Stimulated activated naive B cell treated with anti-CD40 and anti-IgM and Interleukin-4, amounts not matched to agents 10 μg/mL and 1 μg/mL and 100 μg/mL, for 72 hours (primary cell): ENCODE results near the gene MYO1D.
"Not testable (repeated sequence)": the region's sequence is repeated elsewhere in the genome, so short reads cannot be mapped to it uniquely, and the experiment has no call there.

Experiments used
- ATAC-seq, 2 donors: fragments of 150-1000 bp; cut with Tn5 transposase; replicated peaks; 2 replicates each; pipeline ENCODE4 v1.10.0; 2021; ENCODE audit warnings: moderate library complexity in 1 of 2
- DNase-seq: peaks from one replicate; pipeline ENCODE4 v3.0.0; 2021
- H3K27ac Mint-ChIP-seq: one replicate; pipeline ENCODE4 v1.8.0; 2022; ENCODE audit warnings: mild to moderate bottlenecking, mixed read lengths
- H3K27me3 Mint-ChIP-seq, 2 donors: one replicate each; pipeline ENCODE4 v1.8.0; 2022; ENCODE audit warnings: mixed read lengths in 2 of 2
- H3K36me3 Mint-ChIP-seq, 2 donors: one replicate each; pipeline ENCODE4 v1.8.0; 2022; ENCODE audit warnings: mixed read lengths in 2 of 2, mild to moderate bottlenecking in 1 of 2
- H3K4me1 Mint-ChIP-seq, 2 donors: one replicate each; pipeline ENCODE4 v1.8.0; 2022; ENCODE audit warnings: mixed read lengths in 2 of 2, mild to moderate bottlenecking in 1 of 2
- H3K4me3 Mint-ChIP-seq, 2 donors: one replicate each; pipeline ENCODE4 v1.8.0; 2022; ENCODE audit warnings: mild to moderate bottlenecking in 2 of 2, mixed read lengths in 2 of 2, moderate library complexity in 1 of 2
- H3K9me3 Mint-ChIP-seq, 2 donors: one replicate each; pipeline ENCODE4 v1.8.0; 2022; ENCODE audit warnings: mixed read lengths in 2 of 2, mild to moderate bottlenecking in 1 of 2

MYO1D gene

DNA sequence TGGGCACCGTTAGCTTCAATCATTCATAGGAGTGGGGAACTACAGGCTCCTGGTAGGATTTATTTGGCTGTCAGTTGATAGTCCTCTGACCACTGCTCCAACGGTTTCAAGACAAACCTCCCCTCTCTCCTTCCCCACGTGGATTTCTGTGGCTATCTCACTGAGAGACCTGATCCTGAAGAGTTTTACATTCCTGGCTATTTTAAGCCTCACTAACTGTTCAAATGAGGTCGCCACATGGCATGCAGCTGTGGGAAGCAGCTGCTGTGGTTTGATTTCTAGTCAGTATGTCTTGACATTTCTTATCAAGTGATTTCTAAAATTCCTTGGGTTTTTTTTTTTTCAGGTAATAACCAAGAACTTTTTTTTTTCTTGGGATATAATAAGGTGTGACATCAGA is 351.8 kb downstream of the MYO1D start:
- no peak for ATAC-seq
- peak overlapping the region; percentile 95 for H3K27ac Mint-ChIP-seq

DNA sequence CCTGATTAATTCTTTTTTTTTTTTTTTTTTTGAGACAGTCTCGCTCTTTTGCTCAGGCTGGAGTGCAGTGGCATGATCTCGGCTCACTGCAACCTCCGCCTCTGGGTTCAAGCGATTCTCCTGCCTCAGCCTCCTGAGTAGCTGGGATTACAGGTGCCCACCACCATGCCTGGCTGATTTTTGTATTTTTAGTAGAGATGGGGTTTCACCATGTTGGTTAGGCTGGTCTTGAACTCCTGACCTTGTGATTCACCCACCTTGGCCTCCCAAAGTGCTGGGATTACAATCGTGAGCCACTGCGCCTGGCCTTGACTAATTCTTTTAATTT is 352.4 kb downstream of the MYO1D start:
- not testable (repeated sequence) for DNase-seq, ATAC-seq, H3K9me3 Mint-ChIP-seq
- Mint-ChIP-seq H3K4me3 (peak overlapping the region in 1 of 2 donors; percentile 67), H3K4me1 (peaks cover 48 to 88% of the 10 kb centered on the region in 2 donors), H3K36me3 (peaks cover 2 to 16% of the 10 kb centered on the region in 2 donors), H3K27me3 (peaks cover 0 to 11% of the 10 kb centered on the region in 2 donors), H3K27ac (peak overlapping the region; percentile 95)

More for the DNA sequence above, 351.8 kb downstream of the MYO1D start:
- DNase-seq: no peak
- H3K4me3 Mint-ChIP-seq: no peak overlapping the region
- peaks cover 2 to 16% of the 10 kb centered on the region in 2 donors for H3K36me3 Mint-ChIP-seq
- no peaks in the 10 kb centered on the region for H3K9me3 Mint-ChIP-seq
- H3K4me1 Mint-ChIP-seq: peaks cover 44 to 82% of the 10 kb centered on the region in 2 donors
- peaks cover 0 to 8% of the 10 kb centered on the region in 2 donors for H3K27me3 Mint-ChIP-seq

DNA sequence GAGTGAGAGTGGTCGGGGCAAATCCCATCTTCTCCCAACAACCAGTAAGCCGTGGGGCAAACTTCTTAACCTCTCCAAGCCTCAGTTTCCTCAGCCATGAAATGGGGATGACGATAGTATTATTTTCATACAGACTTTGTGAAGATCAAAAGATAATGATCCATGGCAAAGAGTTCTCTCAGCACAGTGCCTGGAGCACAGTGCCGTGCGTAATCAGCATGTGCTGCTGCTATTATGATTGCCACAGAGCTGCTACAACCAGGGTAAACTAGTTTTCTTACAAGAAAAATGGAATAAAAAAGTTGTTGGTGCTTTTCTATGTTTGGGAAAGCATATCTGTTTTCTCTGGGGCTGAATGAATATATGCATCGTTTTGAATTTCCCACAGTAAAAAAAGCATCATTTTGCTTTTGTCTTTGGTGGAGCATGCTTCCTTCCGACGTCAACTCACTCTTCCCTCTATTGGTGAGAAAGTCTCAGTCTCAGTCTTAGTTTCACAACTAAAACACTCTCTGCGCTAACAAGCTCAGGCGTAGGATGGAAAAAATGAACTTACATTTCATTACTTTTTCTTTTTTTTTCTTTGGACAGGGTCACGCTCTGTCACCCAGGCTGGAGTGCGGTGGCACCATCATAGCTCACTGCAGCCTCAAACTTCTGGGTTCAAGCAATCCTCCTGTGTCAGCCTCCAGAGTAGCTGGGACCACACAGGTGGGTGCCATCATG is 352.9 kb downstream of the MYO1D start:
- Mint-ChIP-seq H3K4me3 (peak overlapping the region; percentile 44 to 67), H3K9me3 (no peaks in the 10 kb centered on the region), H3K27me3 (peaks cover 0 to 13% of the 10 kb centered on the region in 2 donors), H3K36me3 (peaks cover 2 to 16% of the 10 kb centered on the region in 2 donors), H3K27ac (peak overlapping the region; percentile 95), H3K4me1 (peaks cover 48 to 93% of the 10 kb centered on the region in 2 donors)
- DNase-seq (peak; percentile 48), ATAC-seq (peak; percentile 70 to 78)

DNA sequence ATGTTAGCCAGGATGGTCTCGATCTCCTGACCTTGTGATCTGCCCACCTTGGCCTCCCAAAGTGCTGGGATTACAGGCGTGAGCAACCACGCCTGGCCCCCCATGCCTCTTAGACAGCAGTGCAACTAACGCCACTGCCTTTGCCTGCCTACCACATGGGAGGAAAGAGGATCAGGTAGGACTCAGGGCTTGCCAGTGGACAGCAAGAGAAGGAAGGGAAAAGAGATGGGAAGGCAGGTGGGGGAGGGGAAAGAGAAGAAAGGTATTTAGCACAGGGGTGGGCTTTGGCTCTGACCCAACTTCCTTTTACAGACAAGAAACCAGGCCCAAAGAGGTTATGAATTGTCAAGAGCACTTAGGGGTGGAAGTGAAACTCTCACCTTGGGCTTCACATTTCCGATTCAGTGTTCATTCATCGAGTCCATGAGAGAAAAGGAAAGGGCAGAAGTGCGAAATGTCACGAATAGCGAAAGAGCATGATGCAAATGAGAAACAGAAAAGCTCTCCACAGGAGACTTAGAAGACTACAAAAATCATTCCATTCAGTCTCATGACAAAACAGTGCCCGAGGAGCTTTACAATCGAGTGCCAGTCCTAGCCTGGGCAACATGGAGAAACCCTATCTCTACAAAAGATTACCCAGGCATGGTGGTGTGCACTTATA is 353.8 kb downstream of the MYO1D start:
- Mint-ChIP-seq H3K4me3 (peak overlapping the region; percentile 46 to 67), H3K27ac (peak overlapping the region; percentile 95), H3K36me3 (peaks cover 2 to 12% of the 10 kb centered on the region in 2 donors), H3K27me3 (peaks cover 0 to 16% of the 10 kb centered on the region in 2 donors), H3K4me1 (peaks cover 46 to 93% of the 10 kb centered on the region in 2 donors), H3K9me3 (no peaks in the 10 kb centered on the region)
- ATAC-seq (peak; percentile 72 to 75), DNase-seq (peak; percentile 76)

DNA sequence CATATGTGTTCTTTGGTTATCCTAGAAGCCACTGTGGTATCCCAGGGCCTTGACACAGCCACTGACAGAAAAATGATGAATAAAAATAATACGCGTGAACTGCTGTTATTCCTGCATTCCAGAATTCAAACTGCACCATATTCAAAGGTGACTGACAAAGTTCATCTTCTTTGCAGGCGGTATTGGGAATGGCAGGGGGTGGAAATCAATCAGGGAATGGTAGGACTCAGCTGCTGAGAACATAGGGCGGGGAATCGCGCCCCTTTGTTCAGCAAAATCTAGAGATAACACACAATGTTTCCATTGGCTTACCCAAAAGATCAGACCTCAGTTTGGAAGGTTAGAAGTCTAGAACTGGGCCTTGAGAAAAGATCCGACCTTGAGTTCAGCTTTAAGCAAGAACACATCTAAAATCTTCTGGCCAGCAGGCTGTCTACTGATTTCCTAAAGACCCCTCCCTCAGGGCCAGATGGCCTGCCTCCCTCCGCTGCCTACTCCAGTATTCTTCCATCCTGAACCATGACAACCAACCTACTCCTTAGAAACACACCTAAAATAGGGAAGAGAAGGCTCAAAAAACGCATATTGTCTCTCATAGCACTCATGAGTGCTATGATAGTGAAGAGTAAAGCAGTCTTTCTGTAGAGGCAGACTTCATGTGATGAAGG is 356.1 kb downstream of the MYO1D start:
- peak overlapping the region; percentile 59 for H3K27ac Mint-ChIP-seq
- peaks cover 54 to 97% of the 10 kb centered on the region in 2 donors for H3K4me1 Mint-ChIP-seq
- DNase-seq (no peak), ATAC-seq (no peak)
- H3K4me3 Mint-ChIP-seq: peak overlapping the region; percentile 4 to 78
- H3K9me3 Mint-ChIP-seq: no peaks in the 10 kb centered on the region
- peaks cover 0 to 9% of the 10 kb centered on the region in 2 donors for H3K27me3 Mint-ChIP-seq
- peaks cover 2 to 8% of the 10 kb centered on the region in 2 donors for H3K36me3 Mint-ChIP-seq

DNA sequence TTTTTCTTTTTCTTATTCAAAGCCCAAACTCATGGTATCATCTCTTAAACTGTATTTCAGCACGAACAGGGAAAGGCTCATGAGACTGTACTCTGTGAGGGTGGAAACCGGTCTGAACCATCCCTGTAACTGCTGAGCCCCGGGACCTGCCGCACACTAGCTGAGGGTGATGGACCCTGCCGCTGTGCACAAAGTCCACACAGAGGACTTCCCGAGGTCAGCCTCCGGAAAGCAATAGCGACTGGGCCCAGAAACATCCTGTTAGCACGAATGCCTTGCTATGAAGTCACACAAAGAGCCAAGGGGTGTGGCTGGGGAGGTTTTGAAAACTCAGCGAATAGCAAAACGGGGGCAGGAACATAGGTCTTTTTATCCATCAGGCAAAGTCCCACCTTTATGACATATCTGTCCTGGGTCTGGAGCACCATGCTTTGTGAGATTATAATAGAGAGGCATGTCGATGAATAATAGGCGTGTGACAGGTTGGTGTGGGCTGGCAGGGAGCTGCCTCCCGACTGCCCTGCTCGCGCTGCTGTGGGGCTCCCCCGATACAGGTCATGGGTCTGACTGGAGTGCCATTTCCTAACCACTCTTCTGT is 356.7 kb downstream of the MYO1D start:
- no peaks in the 10 kb centered on the region for H3K9me3 Mint-ChIP-seq
- DNase-seq (peak; percentile 36), ATAC-seq (peak; percentile 15 to 18)
- peaks cover 2 to 7% of the 10 kb centered on the region in 2 donors for H3K36me3 Mint-ChIP-seq
- H3K27me3 Mint-ChIP-seq: peaks cover 0 to 8% of the 10 kb centered on the region in 2 donors
- peaks cover 58 to 97% of the 10 kb centered on the region in 2 donors for H3K4me1 Mint-ChIP-seq
- H3K4me3 Mint-ChIP-seq: peak overlapping the region; percentile 78 to 83
- peak overlapping the region; percentile 59 for H3K27ac Mint-ChIP-seq

DNA sequence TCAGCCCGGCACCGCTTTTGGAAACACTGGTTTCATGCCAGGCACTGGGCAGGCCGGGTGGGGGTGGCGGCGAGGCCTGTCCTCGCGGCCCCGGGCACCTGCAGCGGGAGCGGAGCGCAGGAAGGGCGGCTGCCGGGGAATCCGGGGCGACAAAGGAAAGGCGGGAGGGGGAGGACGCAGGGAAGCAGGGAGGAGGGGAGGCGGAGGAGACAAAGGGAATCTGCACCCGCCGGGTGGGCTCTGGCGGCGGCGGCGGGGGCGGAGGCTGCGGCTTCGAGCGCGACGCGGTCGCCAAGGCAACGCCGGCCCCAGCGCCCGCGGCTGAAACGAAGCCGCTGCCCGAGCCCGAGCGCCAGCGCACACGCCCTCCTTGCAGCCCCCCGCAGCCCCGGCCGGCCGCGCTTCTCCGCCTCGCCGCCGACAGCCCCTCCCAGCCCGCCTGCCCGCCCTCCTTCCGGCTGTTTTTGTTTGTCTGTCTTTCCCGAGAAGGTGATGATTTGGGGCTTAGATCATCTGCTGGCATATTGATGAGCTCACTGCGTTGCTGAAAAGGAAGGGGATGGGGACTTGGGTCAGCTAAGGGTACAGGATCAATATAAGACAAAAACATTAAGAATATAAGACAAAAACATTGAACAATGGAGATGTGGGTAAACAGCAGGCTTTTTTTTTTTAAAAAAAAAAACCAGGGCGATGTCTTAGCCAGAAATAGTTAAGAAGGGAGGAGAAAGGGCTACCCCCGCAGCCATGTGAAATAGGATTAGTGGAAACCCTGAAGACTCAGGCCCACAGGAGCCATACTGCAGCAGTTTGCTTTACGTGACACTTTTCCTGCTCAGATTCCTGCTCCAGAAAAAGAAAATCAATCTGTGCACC is 357.5 kb downstream of the MYO1D start:
- H3K27me3 Mint-ChIP-seq: peaks cover 0 to 8% of the 10 kb centered on the region in 2 donors
- H3K4me3 Mint-ChIP-seq: peak overlapping the region; percentile 78 to 83
- H3K4me1 Mint-ChIP-seq: peaks cover 54 to 94% of the 10 kb centered on the region in 2 donors
- ATAC-seq (no peak), DNase-seq (no peak)
- H3K9me3 Mint-ChIP-seq: no peaks in the 10 kb centered on the region
- peaks cover 2 to 7% of the 10 kb centered on the region in 2 donors for H3K36me3 Mint-ChIP-seq
- peak overlapping the region; percentile 81 for H3K27ac Mint-ChIP-seq

DNA sequence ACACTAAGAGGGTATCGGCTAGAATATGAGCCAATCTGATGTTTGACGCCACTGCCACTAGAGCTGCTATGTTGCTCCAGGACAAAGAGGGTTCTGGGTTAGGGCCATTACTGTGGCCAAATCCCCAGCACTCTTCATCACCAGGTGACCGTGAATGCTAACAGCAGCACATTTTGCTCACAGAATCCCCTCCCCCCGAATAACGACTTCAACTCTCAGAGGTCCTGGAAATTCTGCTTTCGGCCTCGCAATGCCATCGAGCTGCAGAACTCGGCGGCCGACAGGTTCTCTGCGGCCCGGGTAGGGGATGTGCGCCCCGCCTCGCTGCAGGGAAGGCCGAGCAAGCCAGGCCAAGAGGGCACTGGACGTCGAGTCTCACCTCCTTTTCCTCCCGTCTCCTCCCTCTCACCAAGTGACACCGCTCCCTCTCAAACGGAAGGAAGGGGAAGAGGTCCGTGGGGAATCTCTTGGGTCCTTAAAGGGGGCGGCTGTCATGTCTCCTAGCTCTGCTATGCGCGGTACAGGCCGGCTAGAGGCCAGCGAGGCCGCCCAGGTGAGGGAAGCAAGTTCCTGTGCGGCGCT is 358.2 kb downstream of the MYO1D start:
- peak overlapping the region; percentile 76 to 83 for H3K4me3 Mint-ChIP-seq
- H3K4me1 Mint-ChIP-seq: peaks cover 54 to 87% of the 10 kb centered on the region in 2 donors
- H3K9me3 Mint-ChIP-seq: no peaks in the 10 kb centered on the region
- DNase-seq: no peak
- no peak for ATAC-seq
- H3K27me3 Mint-ChIP-seq: peaks cover 0 to 8% of the 10 kb centered on the region in 2 donors
- peaks cover 2 to 7% of the 10 kb centered on the region in 2 donors for H3K36me3 Mint-ChIP-seq
- H3K27ac Mint-ChIP-seq: peak overlapping the region; percentile 81

DNA sequence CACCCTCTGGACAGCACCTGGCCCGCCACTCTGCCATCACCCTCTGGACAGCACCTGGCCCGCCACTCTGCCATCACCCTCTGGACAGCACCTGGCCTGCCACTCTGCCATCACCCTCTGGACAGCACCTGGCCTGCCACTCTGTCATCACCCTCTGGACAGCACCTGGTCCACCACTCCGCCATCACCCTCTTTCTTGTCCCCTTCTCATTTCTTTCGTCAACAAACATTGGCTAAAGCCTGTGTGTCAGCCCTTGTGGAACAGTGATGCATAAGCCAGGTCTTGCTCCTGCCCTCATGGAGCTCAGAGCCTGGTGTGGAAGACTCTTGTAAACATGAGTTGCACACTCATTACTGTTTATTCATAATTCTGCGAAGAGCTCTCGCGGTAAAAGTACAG is 358.9 kb downstream of the MYO1D start:
- H3K36me3 Mint-ChIP-seq: peaks cover 2 to 7% of the 10 kb centered on the region in 2 donors
- no peak for ATAC-seq
- no peaks in the 10 kb centered on the region for H3K9me3 Mint-ChIP-seq
- no peak overlapping the region for H3K4me3 Mint-ChIP-seq
- H3K27ac Mint-ChIP-seq: no peak overlapping the region
- peaks cover 0 to 8% of the 10 kb centered on the region in 2 donors for H3K27me3 Mint-ChIP-seq
- no peak for DNase-seq
- H3K4me1 Mint-ChIP-seq: peaks cover 50 to 80% of the 10 kb centered on the region in 2 donors

DNA sequence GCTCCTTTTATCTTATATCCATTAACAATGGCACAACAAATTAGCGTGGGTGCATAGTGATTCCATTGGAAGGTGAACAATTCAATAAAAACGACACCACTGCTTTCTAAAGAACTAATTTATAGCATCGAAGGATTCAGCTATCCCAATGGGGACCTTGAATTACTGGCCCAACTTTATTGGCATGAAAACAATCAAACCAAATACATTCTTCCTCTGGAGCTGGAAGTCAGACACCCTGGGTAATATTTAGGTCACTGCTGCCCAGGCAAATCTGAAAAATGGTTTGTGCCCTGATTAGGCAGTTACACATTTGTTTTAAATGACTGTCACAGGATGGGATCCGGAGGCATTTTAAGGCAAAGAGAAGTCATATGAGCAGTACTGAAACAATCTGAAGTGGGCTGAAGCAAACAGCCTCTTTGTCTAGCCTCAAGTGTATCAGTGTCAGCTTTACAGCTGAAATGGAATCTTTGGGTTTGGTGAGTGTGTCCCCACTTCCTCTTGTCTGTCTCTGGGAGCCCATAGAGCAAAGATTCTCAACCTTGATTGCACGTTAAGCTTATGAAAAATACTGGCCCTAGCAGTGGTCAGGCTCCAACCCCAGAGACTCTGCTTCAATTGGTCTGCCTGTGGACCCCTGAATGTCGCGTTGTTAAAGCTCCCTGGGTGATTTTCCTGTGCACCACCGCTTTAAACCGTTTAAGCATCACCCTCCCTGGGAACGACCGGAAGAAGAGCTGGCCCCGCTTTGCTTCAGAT is 359.8 kb downstream of the MYO1D start:
- ATAC-seq: peak; percentile 54 to 69
- Mint-ChIP-seq H3K4me1 (peaks cover 43 to 71% of the 10 kb centered on the region in 2 donors), H3K27me3 (peaks cover 0 to 8% of the 10 kb centered on the region in 2 donors), H3K36me3 (peaks cover 0 to 3% of the 10 kb centered on the region in 2 donors), H3K27ac (peak overlapping the region; percentile 81), H3K9me3 (no peaks in the 10 kb centered on the region), H3K4me3 (no peak overlapping the region)
- DNase-seq: no peak

DNA sequence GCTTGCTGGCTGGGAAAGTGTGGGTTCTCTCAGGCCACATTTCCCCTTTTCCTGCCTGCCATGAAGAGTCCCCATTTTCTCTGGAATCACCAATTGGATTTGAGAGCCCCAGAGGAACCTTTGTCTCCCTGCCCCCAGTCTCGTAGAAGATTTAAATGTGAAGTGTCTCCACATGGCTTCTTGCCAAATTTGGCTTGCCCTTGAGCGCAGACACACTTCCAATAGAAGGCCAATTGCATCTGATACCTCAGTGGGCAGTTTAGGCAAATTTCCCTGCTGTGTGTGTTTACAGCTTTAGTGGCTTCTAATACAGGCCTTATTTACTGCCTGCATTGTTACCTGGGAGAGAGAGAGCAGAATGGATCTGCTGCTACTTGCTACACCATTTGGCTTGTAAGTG is 360.5 kb downstream of the MYO1D start:
- Mint-ChIP-seq H3K4me3 (no peak overlapping the region), H3K27me3 (peaks cover 0 to 8% of the 10 kb centered on the region in 2 donors), H3K4me1 (peaks cover 46 to 70% of the 10 kb centered on the region in 2 donors), H3K27ac (peak overlapping the region; percentile 69), H3K36me3 (peaks cover 0 to 3% of the 10 kb centered on the region in 2 donors), H3K9me3 (no peaks in the 10 kb centered on the region)
- ATAC-seq: no peak
- DNase-seq: no peak

DNA sequence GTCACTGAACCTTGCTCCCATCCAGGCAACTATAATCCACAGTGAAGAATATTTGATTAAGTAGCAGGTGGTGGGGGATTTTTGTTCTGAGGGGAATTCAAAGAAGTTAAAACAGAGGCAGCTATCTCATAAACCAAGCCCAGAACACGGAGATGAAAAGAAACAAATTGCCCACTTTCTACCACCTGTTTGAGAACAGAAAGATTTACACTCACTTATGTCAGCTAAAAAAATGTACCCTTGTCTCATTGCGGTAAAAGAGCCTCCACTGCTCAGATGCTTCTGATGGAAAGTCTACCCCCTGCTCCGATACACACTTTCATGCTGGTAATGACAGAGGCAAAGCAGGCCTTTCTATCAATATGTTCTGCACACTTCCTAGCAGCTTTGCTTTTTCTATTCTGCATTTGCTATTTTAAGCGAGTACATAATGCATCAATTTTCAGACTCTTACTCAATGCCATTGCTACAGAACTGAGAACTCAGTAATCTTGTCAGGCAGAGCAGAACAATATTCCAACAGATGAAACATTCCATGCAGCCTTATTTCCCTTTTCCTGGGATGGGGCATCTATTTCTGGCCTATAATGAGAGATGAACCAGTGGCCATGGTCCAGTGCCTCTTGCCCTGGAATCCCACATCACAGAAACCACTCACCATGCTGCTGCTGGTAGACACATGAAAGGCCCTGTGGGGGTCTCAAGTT is 361.1 kb downstream of the MYO1D start:
- H3K9me3 Mint-ChIP-seq: no peaks in the 10 kb centered on the region
- peak overlapping the region; percentile 85 for H3K27ac Mint-ChIP-seq
- no peaks in the 10 kb centered on the region for H3K36me3 Mint-ChIP-seq
- H3K4me1 Mint-ChIP-seq: peaks cover 46 to 70% of the 10 kb centered on the region in 2 donors
- ATAC-seq: peak; percentile 35 to 49
- no peak overlapping the region for H3K4me3 Mint-ChIP-seq
- no peak for DNase-seq
- H3K27me3 Mint-ChIP-seq: peaks cover 5 to 8% of the 10 kb centered on the region in 2 donors
